BJ (cell line): ENCODE measurements around the gene UBAC1. TPM values are rescaled to one million over a fixed set of nuclear protein-coding genes. Genes with fewer than 3 reads are reported as not detected.
"Not testable (repeated sequence)": the region's sequence is repeated elsewhere in the genome, so short reads cannot be mapped to it uniquely, and the experiment has no call there.

Source experiments
- CTCF ChIA-PET: fragments of 350-600 bp; formaldehyde crosslinking; extraction: SDS; loops from one replicate; lab custom pipeline; 2021; ENCODE audit warnings: antibody characterized with exemption, inconsistent platforms; lab: Yijun Ruan, JAX
- POLR2A ChIA-PET: fragments of 300-600 bp; sonication (Branson Sonifier 250); formaldehyde crosslinking; extraction: SDS; loops from one replicate; lab custom pipeline; 2021; ENCODE audit warnings: antibody characterized with exemption; lab: Charles Lee
- DNase-seq: peaks from one replicate; pipeline ENCODE4 v3.0.0-alpha.2; 2011; ENCODE audit warnings: low read depth
- H3K27me3 ChIP-seq: 2 replicates; pipeline ENCODE4 v1.6.0; 2011; ENCODE audit warnings: low read length; ENCODE audit not compliant: control insufficient read depth, insufficient read depth
- H3K36me3 ChIP-seq: 2 replicates; pipeline ENCODE4 v1.5.1; 2011; ENCODE audit warnings: low read length; ENCODE audit not compliant: control insufficient read depth, insufficient read depth
- H3K4me3 ChIP-seq: 2 replicates; pipeline ENCODE4 v1.5.1; 2011; ENCODE audit warnings: low read depth, mild to moderate bottlenecking, control low read depth, low read length
- polyA plus RNA-seq: library from polyadenylated mRNA; depleted of rRNA; stranded (reverse); fragments of >200 nt; gene quantifications from 2 replicates; pipeline ENCODE4 v1.2.3, GENCODE V29; 2011
- TF ChIP-seq, protein P1 (sequence below): IDR thresholded peaks from 2 replicates; pipeline ENCODE4 v1.5.1; 2011; ENCODE audit warnings: low read depth, mild to moderate bottlenecking, control low read depth, inconsistent platforms, low read length, moderate library complexity; ENCODE audit not compliant: insufficient read depth

The UBAC1 gene
- polyA plus RNA-seq, 1 experiment = 50.2 TPM

DNA sequence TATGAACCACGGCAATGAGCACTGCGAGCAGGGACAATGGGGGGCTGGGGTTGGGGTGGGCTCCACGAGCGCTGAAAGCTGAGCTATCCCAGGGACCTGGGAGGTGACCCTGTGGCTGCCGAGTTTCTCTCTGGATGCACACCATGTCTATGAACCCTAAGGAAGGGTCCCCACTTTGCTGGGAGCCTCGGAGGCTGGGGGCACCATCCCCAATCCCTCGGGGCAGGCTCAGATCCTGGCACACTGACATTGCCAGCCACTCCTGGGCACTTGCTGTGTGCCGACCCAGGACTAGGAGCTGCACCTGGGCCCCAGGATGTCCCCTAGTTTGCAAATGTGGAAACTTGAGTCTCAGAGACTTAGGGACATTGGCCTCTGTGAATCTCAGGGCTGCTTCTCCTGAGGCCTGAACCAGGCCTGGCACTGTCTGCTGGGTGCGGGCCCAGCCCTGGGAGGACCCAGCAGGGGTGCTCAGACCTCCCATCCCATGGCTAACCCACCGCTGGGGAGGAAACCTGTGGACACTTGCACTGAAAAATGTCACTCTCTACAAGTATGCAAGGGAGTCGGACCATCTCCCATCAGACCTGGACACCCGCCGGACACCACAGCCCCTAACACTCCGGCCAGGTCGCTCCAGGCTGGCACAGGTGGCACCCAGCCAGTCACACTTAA lies 40.8 kb downstream of the UBAC1 start:
- Histone ChIP-seq H3K36me3 (peaks cover 3% of the 10 kb centered on the region), H3K4me3 (no peak overlapping the region), H3K27me3 (no peaks in the 10 kb centered on the region)
- POLR2A ChIA-PET = no interaction called here
- TF ChIP-seq, protein P1, sequence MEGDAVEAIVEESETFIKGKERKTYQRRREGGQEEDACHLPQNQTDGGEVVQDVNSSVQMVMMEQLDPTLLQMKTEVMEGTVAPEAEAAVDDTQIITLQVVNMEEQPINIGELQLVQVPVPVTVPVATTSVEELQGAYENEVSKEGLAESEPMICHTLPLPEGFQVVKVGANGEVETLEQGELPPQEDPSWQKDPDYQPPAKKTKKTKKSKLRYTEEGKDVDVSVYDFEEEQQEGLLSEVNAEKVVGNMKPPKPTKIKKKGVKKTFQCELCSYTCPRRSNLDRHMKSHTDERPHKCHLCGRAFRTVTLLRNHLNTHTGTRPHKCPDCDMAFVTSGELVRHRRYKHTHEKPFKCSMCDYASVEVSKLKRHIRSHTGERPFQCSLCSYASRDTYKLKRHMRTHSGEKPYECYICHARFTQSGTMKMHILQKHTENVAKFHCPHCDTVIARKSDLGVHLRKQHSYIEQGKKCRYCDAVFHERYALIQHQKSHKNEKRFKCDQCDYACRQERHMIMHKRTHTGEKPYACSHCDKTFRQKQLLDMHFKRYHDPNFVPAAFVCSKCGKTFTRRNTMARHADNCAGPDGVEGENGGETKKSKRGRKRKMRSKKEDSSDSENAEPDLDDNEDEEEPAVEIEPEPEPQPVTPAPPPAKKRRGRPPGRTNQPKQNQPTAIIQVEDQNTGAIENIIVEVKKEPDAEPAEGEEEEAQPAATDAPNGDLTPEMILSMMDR = no peak
- CTCF ChIA-PET = interaction anchor here (1.0 kb wide), 1 partner anchor 8 kb away, joined by 3 read pairs; no protein-coding TSS in a partner anchor
- DNase-seq = no peak

DNA sequence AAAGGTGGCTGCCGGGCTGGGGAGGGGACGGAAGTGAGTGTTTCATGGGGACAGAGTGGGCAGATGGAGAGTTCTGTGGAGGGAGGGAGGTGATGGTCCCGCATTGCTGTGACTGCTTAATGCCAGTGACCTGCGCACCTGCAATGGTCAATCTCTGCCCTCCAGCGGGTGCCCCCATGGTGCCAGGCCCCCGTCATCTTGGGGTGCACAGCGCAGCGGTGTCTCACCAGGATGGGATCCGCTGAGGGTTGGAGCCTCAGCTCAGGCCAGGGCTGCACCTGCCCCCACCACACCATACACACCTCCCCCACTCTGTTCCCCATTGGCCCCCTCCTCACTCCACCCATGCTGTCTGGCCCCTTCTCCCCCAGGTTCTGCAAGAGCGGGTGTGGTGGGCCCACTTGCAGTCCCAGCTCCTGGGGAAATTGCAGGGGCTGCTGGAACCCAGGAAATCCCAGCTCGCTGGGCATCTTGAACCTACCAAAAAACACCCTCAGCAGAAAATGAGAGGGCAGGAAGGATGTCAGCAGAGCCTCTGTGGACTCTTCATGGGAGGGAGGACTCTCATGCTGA lies 41.8 kb downstream of the UBAC1 start:
- Histone ChIP-seq H3K4me3 (no peak overlapping the region), H3K27me3 (no peaks in the 10 kb centered on the region), H3K36me3 (peaks cover 5% of the 10 kb centered on the region)
- POLR2A ChIA-PET = no interaction called here
- DNase-seq = no peak
- TF ChIP-seq, protein P1 = no peak
- CTCF ChIA-PET = no interaction called here

DNA sequence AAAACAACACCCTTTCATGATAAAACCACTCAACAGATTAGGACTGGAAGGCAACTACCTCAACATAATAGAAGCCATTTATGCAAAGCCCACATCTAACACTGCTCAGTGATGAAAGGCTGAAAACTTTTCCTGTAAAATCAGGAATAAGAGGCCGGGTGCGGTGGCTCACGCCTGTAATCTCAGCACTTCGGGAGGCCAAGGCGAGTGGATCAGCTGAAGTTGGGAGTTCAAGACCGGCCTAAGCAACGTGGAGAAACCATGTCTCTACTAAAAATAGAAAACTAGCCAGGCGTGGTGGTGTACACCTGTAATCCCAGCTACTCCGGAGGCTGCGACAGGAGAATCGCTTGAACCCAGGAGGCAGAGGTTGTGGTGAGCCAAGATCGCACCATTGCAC lies 44.9 kb downstream of the UBAC1 start:
- H3K4me3 ChIP-seq, DNase-seq, H3K36me3 ChIP-seq, CTCF ChIA-PET, POLR2A ChIA-PET, H3K27me3 ChIP-seq: not testable (repeated sequence)

DNA sequence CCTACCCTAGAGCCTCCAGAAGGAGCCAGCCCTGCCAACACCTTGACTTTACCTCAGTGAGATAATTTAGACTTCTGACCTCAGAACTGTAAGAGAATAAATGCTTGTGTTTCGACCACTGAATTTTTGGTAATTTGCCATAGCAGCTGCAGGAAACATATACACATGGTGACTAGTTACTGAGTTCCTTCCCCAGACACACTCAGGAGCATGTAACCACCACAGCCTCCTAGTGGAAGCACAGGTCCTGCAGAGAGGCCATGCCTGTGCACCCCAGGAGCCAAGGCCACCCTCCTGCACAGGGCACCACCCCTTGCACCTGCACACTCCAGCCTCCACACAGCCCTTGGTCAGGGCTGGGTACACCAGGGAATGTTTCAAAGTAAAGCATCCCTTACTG lies 46.3 kb downstream of the UBAC1 start:
- TF ChIP-seq, protein P1 = no peak
- ChIA-PET POLR2A (no interaction called here), CTCF (interaction anchor here (1.1 kb wide), 1 partner anchor 19 kb away, joined by 4 read pairs; no protein-coding TSS in a partner anchor)
- Histone ChIP-seq H3K4me3 (no peak overlapping the region), H3K36me3 (peaks cover 8% of the 10 kb centered on the region), H3K27me3 (no peaks in the 10 kb centered on the region)
- DNase-seq = no peak

DNA sequence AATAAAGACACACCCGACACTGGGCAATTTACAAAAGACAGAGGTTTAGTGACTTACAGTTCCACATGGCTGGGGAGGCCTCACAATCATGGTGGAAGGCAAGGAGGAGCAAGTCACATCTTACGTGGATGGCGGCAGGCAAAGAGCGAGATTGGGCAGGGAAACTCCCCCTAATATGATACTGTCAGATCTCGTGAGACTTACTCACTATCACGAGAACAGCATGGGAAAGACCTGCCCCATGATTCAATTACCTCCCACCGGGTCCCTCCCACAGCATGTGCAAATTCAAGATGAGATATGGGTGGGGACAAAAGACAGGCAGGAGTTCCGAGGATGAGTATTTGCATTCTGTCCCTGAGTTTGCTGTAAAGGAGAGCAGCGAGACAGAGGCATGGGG lies 49.9 kb downstream of the UBAC1 start:
- H3K27me3 ChIP-seq, DNase-seq, CTCF ChIA-PET, H3K36me3 ChIP-seq, H3K4me3 ChIP-seq, POLR2A ChIA-PET: not testable (repeated sequence)

DNA sequence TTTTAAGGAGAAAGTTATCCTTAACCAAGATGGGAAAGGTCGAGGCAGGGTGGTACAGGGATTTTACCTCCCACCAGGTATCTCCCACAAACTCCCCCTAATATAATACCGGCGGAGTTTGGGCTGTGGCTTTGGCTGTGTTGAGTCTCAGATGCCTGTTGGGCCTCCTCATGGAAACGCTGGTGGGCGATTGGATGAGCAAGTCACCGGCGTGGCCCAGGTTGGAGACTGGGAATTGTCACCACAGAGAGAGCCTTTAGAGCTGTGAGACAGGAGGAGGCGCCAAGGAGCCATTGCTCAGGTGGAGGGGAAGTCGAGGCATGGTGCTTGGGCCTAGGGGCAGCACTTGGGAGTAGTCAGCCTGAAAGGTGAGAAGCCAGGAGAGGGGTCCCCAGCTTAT lies 50.4 kb downstream of the UBAC1 start:
- H3K27me3 ChIP-seq = no peaks in the 10 kb centered on the region
- DNase-seq = no peak
- H3K4me3 ChIP-seq = no peak overlapping the region
- ChIA-PET CTCF (interaction anchor here (0.8 kb wide), 1 partner anchor 212 kb away, joined by 3 read pairs; no protein-coding TSS in a partner anchor), POLR2A (no interaction called here)
- TF ChIP-seq, protein P1 = no peak
- peaks cover 6% of the 10 kb centered on the region for H3K36me3 ChIP-seq
